Activated CD8-positive, alpha-beta memory T cell treated with anti-CD3 and anti-CD28 coated beads, Interleukin-2, amount 50 U/mL, for 1 hour (primary cell): ENCODE data around the gene NDUFB10.
"Not testable (repeated sequence)": the region's sequence is repeated elsewhere in the genome, so short reads cannot be mapped to it uniquely, and the experiment has no call there.

Source experiments
- DNase-seq: peaks from one replicate; pipeline ENCODE4 v3.0.0-alpha.2; 2020; ENCODE audit errors: extremely low read depth

The NDUFB10 gene

GRCh38 chr16:1924095-1924494 lies 35.2 kb upstream of the NDUFB10 start:
- no peak for DNase-seq

- DNase-seq, result no peak
Observed at GRCh38 chr16:1926271-1926670, 33.1 kb upstream of the NDUFB10 start.

- DNase-seq, result no peak
Observed at GRCh38 chr16:1929105-1929504, 30.2 kb upstream of the NDUFB10 start.

- DNase-seq, result peak; percentile 69
Observed at GRCh38 chr16:1929578-1930337, 29.6 kb upstream of the NDUFB10 start.

- no peak for DNase-seq
Observed at GRCh38 chr16:1930338-1930720, 29.0 kb upstream of the NDUFB10 start.

- DNase-seq, result no peak
Observed at GRCh38 chr16:1932050-1933028, 27.0 kb upstream of the NDUFB10 start.

- DNase-seq, result no peak
Observed at GRCh38 chr16:1933097-1933661, 26.2 kb upstream of the NDUFB10 start.

- no peak for DNase-seq
Observed at GRCh38 chr16:1936945-1937479, 22.3 kb upstream of the NDUFB10 start.

GRCh38 chr16:1938316-1938715 lies 21.0 kb upstream of the NDUFB10 start:
- DNase-seq, result no peak

- no peak for DNase-seq
Observed at GRCh38 chr16:1938910-1939309, 20.4 kb upstream of the NDUFB10 start.

- not testable (repeated sequence) for DNase-seq
Observed at GRCh38 chr16:1939833-1940232, 19.5 kb upstream of the NDUFB10 start.

GRCh38 chr16:1940273-1941161 lies 18.8 kb upstream of the NDUFB10 start:
- DNase-seq, result no peak

- DNase-seq, result no peak
Observed at GRCh38 chr16:1941162-1942046, 17.9 kb upstream of the NDUFB10 start.

GRCh38 chr16:1942047-1942809 lies 17.1 kb upstream of the NDUFB10 start:
- no peak for DNase-seq

- peak; percentile 99 for DNase-seq
Observed at GRCh38 chr16:1942810-1943726, 16.3 kb upstream of the NDUFB10 start, which contains the start of gene MSRB1. Gene MSRB1, minus strand, starts transcription at chr16:1943199. Its CDS starts 43 bp downstream, at chr16:1943156.

- DNase-seq, result no peak
Observed at GRCh38 chr16:1944612-1945199, 14.6 kb upstream of the NDUFB10 start.

- DNase-seq, result no peak
Observed at GRCh38 chr16:1945559-1946391, 13.6 kb upstream of the NDUFB10 start.
